Left lobe of liver (tissue), 2 donors: ENCODE data around the gene TXNDC16. TPM values are rescaled to one million over a fixed set of nuclear protein-coding genes. Genes with fewer than 3 reads are reported as not detected.

ENCODE experiments used
- ATAC-seq: fragments of 200-7000 bp; cut with Tn5 transposase; one replicate; pipeline ENCODE4 v1.9.1; 2020; ENCODE audit warnings: mild to moderate bottlenecking, moderate library complexity
- DNase-seq: peaks from one replicate; pipeline ENCODE4 v3.0.0-alpha.2; 2020; ENCODE audit warnings: low spot score
- total RNA-seq: library from RNA; stranded (reverse); gene quantifications from one replicate; pipeline ENCODE4 v1.2.1, GENCODE V29; 2021
- donor health status: DM: no; HTN: no; CAD: no; lungs with moderate emphysema.
- donor health status: DM: no; HTN: yes; CAD: no.

TXNDC16 gene
- total RNA-seq, 1 donor from 2014 or later: 2.9 TPM

- no peak for ATAC-seq
- DNase-seq: no peak
Measured at GRCh38 chr14:52457411-52457810, 94.9 kb downstream of the TXNDC16 start.

GRCh38 chr14:52455291-52456088, 96.8 kb downstream of the TXNDC16 start:
- DNase-seq (no peak), ATAC-seq (no peak)

GRCh38 chr14:52447236-52447635, 105.1 kb downstream of the TXNDC16 start:
- ATAC-seq: no peak
- no peak for DNase-seq

GRCh38 chr14:52446355-52446754, 106.0 kb downstream of the TXNDC16 start:
- ATAC-seq (no peak), DNase-seq (no peak)

DNA sequence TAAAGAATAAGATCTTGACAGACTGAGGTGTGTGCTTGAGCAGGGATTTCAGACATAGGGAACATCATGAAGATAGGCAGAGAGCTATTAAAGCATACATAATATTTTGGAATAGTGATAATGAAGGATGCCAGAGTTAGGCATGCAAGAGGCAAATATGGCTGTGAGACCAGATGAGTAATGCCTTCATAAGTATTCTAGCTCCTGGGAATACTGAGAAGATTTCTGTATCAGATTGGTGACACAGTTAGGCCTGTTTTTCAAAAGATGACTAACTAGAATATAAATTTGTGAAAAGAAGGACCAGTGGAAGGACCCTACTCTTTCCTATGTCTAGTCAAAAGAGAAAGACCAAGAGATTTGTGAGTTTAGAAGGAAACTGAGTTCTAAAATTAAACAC, 108.8 kb downstream of the TXNDC16 start:
- ATAC-seq (no peak), DNase-seq (no peak)

- no peak for ATAC-seq
Measured at GRCh38 chr14:52442602-52443001, 109.7 kb downstream of the TXNDC16 start.

DNA sequence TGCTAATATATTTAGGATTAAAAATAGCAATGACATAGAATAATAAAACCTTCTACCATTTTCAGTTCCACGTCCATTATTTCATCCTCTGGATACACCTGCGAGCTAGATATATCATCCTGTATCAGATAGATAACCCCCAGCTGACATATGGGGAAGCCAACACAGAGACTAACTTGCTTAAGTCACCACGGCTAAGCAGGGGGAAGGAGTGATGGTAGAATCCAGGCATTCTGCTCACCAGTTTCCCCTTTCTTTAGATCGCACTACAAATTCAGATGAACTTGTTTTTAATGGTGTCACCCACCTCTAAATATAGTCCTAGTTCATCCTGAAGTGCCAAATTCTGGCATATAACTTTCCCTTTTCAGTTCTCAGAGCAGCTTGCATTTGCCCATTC, 110.1 kb downstream of the TXNDC16 start:
- no peak for DNase-seq
- ATAC-seq: no peak

More at GRCh38 chr14:52442602-52443001, 109.7 kb downstream of the TXNDC16 start:
- no peak for DNase-seq

DNA sequence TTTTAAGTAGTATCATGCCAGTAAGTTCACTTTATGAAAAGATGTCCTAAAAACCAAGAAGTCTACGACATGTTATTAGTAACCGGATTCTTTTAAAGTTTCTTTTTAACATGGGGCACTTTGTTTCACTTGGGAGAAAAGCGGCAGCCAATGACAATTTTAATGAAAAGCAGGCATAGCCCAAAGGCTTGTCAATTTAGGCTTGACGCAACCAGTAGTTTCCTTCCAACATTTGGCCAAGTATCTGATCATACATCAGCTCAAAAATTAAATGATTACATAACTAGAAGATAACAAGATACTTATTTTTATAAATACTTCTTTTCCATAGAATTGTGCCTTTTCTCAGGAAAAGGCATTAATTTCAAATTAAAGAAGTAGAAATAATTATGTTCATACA, 112.8 kb downstream of the TXNDC16 start:
- no peak for ATAC-seq

GRCh38 chr14:52434955-52435354, 117.3 kb downstream of the TXNDC16 start:
- DNase-seq (no peak), ATAC-seq (no peak)

More for the DNA sequence above, 112.8 kb downstream of the TXNDC16 start:
- no peak for DNase-seq

DNA sequence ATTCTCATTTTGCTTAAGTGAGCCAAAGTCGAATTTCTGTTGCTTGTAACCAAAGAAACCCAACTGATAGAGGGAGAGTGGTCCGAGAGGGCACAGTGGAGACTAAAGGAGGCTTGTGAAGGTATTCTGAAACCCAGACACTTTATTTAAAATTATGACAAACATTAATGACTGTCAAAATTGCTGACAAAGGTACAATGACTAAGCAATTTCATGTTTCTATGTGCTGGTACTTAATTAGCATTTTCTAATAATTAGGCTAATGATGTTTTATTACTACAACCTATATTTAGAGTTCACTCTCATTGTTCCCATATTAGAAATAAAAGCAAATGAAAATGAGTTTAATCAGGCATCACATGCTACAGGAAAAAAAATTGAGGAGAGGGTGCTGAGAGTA, 121.8 kb downstream of the TXNDC16 start:
- ATAC-seq (no peak), DNase-seq (no peak)

DNA sequence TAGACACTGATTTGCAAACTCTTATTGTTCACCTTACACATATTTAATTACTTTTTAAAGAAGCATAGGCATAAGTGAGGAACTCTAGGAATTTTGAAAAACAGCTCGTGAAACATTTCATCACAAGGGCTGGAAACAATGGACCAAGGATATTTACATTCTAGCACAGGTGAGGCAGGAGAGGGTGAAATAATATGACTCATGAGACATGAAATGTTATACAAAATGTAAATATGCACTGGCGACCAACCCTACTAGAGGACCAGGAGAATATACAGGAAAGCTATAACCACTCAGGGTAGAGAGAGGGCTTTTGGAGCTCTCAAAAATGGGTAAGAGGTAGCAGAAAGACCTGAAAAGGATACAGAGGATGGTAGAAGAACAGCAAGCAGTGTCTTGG, 122.9 kb downstream of the TXNDC16 start:
- DNase-seq: no peak
- no peak for ATAC-seq

GRCh38 chr14:52427460-52427859, 124.8 kb downstream of the TXNDC16 start:
- ATAC-seq: no peak

DNA sequence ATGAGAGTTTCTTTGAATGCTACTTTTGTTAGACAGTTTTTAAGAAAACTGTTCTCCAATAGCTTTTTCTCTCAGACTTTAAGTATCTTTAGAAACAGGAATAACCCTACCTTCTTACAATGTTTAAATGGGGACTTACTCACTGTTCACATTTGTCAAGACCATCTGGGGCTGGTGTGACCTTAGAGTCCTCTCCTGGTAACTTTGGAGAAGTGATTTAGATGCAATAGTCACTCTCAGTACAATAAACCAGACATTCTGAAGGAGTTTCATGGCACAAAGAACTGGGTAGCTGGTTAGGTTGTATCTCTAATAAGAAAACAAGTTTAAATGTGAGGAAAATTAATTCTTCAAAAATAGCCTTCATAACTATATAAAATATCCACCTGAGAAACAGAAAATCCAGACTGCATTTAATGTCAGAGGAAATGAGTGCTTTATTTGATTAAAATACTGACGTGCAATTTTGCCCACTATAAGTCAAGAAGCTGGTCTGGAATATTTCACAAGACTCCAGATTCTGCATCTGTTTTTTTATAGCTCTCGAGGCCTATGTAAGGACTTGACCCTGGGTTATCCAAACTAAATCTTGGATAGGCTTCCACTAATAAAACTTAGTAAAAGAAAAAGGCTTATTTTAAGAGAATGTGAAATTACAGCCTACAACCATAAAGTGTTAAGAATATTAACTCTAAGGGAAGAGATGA, 129.5 kb downstream of the TXNDC16 start:
- no peak for ATAC-seq

More at GRCh38 chr14:52427460-52427859, 124.8 kb downstream of the TXNDC16 start:
- DNase-seq: no peak

GRCh38 chr14:52417139-52417538, 135.2 kb downstream of the TXNDC16 start:
- ATAC-seq: no peak

More for the DNA sequence above, 129.5 kb downstream of the TXNDC16 start:
- no peak for DNase-seq

GRCh38 chr14:52413729-52414408, 138.4 kb downstream of the TXNDC16 start:
- ATAC-seq (no peak), DNase-seq (no peak)

More at GRCh38 chr14:52417139-52417538, 135.2 kb downstream of the TXNDC16 start:
- DNase-seq: no peak

DNA sequence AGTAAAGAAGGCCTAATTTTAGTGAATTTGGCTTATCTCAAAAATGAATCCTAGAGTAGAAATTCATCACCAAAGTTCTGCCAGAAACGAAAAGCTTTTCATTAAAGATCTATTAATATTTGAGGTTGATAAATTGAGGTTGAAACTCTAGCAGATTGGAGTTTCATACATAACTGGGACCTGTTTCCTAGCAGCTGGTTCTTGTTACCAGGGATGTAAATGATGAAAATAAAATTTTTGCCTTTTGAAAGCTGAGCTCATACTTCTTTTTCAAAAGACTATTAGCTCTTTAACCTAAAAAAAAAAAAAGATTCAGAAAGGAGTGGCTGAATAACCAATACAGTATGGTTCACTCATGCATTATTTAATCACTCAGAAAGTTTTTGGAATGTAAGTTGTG, 139.9 kb downstream of the TXNDC16 start:
- ATAC-seq (no peak), DNase-seq (no peak)

DNA sequence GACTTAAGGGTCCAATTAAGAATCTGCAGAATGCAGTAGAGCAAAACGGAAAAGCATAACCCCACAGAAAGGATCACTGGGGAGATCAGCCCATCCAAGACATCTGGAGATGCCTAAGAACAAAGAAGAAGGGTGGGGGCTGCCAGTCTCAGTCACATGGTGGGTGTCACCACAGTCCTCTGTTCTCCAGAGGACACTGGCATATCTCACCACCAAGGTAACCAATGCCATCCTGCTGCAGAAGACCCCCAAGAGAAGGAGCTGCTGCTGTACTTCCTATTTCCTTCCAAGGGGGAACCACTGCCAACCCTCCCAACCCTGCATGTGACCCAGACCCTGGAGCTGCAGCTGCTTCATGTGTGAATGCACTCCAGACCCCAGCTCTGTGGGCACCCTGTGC, 147.0 kb downstream of the TXNDC16 start:
- ATAC-seq (no peak), DNase-seq (no peak)

- ATAC-seq (no peak), DNase-seq (no peak)
Measured at GRCh38 chr14:52402812-52403526, 149.3 kb downstream of the TXNDC16 start.

DNA sequence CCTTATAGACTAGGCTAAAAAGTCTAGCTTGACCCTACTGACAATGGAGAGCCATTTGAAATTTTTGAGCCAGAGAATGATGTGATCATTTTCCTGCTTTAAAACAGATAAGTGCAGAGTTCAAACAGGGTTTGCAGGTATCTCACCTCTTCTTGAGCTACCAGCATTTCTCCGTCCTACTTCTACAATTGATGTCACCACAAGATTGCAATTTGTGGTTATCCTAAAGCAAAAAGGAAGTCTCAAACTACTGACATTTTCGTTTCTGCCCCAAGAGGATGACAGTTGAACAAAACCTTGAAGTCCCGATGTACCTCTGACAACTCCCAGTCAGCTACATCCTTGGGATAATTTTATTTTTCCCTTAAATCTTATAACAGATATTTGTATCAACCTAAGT, 151.5 kb downstream of the TXNDC16 start:
- DNase-seq (no peak), ATAC-seq (no peak)

DNA sequence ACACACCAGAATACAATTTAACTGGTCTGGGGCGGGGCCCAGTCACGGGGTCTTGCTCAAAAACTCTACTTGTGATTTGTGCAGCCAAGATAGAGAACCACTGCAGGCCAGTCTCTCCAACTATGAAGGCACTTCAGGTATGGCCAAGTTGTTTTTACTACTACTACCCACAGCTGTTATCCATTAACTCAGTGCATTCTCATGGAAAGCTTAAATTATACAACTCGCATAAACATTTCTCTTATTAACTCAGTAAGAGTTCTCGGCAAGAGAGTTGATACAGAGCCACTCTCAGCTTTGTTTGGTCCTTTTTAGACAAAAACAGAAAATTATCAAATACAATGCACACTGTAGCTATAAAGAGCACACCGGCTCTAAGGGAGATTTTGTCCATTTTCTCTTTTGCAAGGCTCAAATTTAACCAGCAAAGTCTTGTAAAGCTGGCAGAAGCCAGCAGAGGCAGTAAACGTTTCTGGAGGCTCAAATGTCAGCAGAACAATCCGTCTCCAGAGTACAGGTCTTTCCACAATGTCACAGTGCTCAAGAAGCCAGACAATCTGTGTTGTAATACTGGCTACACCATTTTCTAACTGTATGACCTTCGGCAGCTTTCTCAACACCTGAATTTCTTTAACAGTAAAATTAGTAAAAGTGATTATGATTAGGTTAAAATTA, 152.2 kb downstream of the TXNDC16 start:
- ATAC-seq: no peak
- no peak for DNase-seq
